ENCODE data around the gene APBA2.

DNA sequence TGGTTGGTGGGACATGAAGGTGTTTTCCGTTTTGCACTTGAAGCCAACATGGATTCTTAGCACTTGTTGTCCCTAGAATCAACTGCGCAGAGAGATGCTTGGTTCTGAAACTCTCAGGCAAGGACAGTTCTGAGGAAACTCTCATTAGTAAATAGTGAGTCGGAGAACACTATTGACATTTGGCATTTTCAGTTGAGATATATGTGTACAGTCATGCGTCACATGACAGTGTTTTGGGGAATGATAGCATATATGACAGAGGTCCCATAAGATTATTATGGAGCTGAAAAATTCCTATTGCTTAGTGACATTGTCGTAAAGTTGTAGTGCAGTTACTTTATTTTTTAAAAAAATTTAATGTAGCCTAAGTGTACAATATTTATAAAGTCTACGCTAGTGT, 5.8 kb downstream of the APBA2 start:
- TF ChIP-seq, protein P1, sequence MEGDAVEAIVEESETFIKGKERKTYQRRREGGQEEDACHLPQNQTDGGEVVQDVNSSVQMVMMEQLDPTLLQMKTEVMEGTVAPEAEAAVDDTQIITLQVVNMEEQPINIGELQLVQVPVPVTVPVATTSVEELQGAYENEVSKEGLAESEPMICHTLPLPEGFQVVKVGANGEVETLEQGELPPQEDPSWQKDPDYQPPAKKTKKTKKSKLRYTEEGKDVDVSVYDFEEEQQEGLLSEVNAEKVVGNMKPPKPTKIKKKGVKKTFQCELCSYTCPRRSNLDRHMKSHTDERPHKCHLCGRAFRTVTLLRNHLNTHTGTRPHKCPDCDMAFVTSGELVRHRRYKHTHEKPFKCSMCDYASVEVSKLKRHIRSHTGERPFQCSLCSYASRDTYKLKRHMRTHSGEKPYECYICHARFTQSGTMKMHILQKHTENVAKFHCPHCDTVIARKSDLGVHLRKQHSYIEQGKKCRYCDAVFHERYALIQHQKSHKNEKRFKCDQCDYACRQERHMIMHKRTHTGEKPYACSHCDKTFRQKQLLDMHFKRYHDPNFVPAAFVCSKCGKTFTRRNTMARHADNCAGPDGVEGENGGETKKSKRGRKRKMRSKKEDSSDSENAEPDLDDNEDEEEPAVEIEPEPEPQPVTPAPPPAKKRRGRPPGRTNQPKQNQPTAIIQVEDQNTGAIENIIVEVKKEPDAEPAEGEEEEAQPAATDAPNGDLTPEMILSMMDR (conservative IDR thresholded peaks at IDR 0.05; ENCODE audit: low read length) = no peak
- no peak for TF ChIP-seq EZH2phosphoT487 (IDR thresholded peaks at IDR 0.05; ENCODE audit: borderline replicate concordance)
